Bone marrow (tissue), 2 donors: ENCODE measurements around the gene MALRD1.

Experiments used
- DNase-seq, 2 donors: peaks; one replicate each; lab custom pipeline; 2025; lab: John Stamatoyannopoulos, UW

MALRD1 gene

GRCh38 chr10:19576576-19576975 lies 528.0 kb downstream of the MALRD1 start:
- DNase-seq = no peak

- no peak for DNase-seq
These were observed 528.8 kb downstream of the MALRD1 start for GRCh38 chr10:19577381-19577780.

GRCh38 chr10:19577807-19578206 lies 529.2 kb downstream of the MALRD1 start:
- DNase-seq = no peak

- DNase-seq = no peak
These were observed 530.0 kb downstream of the MALRD1 start for GRCh38 chr10:19578571-19578970.

GRCh38 chr10:19579761-19580545 lies 531.4 kb downstream of the MALRD1 start:
- DNase-seq = no peak

GRCh38 chr10:19580691-19581090 lies 532.1 kb downstream of the MALRD1 start:
- DNase-seq = no peak

- no peak for DNase-seq
These were observed 540.0 kb downstream of the MALRD1 start for GRCh38 chr10:19588608-19589007.

- no peak for DNase-seq
These were observed 543.7 kb downstream of the MALRD1 start for GRCh38 chr10:19592276-19592675.

- no peak for DNase-seq
These were observed 546.7 kb downstream of the MALRD1 start for GRCh38 chr10:19595212-19595845.

GRCh38 chr10:19605806-19606205 lies 557.2 kb downstream of the MALRD1 start:
- no peak for DNase-seq

- DNase-seq = no peak
These were observed 558.4 kb downstream of the MALRD1 start for GRCh38 chr10:19606968-19607367.

- no peak for DNase-seq
These were observed 563.2 kb downstream of the MALRD1 start for GRCh38 chr10:19611775-19612174.

GRCh38 chr10:19616966-19617365 lies 568.4 kb downstream of the MALRD1 start:
- no peak for DNase-seq

GRCh38 chr10:19620811-19621210 lies 572.2 kb downstream of the MALRD1 start:
- DNase-seq = no peak

GRCh38 chr10:19623321-19623720 lies 574.7 kb downstream of the MALRD1 start:
- DNase-seq = no peak

- DNase-seq = no peak
These were observed 577.6 kb downstream of the MALRD1 start for GRCh38 chr10:19626156-19626555.

- no peak for DNase-seq
These were observed 580.4 kb downstream of the MALRD1 start for GRCh38 chr10:19628767-19629560.

- DNase-seq = no peak
These were observed 581.0 kb downstream of the MALRD1 start for GRCh38 chr10:19629567-19629966.

GRCh38 chr10:19634163-19634562 lies 585.6 kb downstream of the MALRD1 start:
- DNase-seq = no peak

- DNase-seq = no peak
These were observed 589.7 kb downstream of the MALRD1 start for GRCh38 chr10:19638182-19638895.

GRCh38 chr10:19638896-19639233 lies 590.3 kb downstream of the MALRD1 start:
- no peak for DNase-seq

GRCh38 chr10:19640566-19641263 lies 592.1 kb downstream of the MALRD1 start:
- DNase-seq = no peak
